Activated T-cell treated with anti-CD3 and anti-CD28 coated beads, Interleukin-2, amount 50 U/mL, for 72 hours (primary cell): ENCODE measurements around the gene CMIP. TPM values are rescaled to one million over a fixed set of nuclear protein-coding genes. Genes with fewer than 3 reads are reported as not detected.

ENCODE experiments used
- ATAC-seq, 2 donors: fragments of 150-1000 bp; cut with Tn5 transposase; replicated peaks in 1 of 2; 2 replicates each; pipeline ENCODE4 v1.10.0; 2021; ENCODE audit warnings: moderate library complexity in 2 of 2, mild to moderate bottlenecking in 1 of 2
- DNase-seq, 2 donors: peaks; one replicate each; pipeline ENCODE4 v3.0.0; 2021 to 2022; ENCODE audit warnings: mixed read lengths in 1 of 2
- H3K27ac Mint-ChIP-seq: one replicate; pipeline ENCODE4 v1.8.0; 2022; ENCODE audit warnings: mild to moderate bottlenecking, moderate library complexity, mixed read lengths
- H3K27me3 Mint-ChIP-seq: one replicate; pipeline ENCODE4 v1.8.0; 2022; ENCODE audit warnings: low read depth, mixed read lengths
- H3K36me3 Mint-ChIP-seq, 2 donors: one replicate each; pipeline ENCODE4 v1.8.0; 2022; ENCODE audit warnings: mixed read lengths in 2 of 2, mild to moderate bottlenecking in 1 of 2; ENCODE audit not compliant: insufficient read depth in 2 of 2
- H3K4me1 Mint-ChIP-seq: one replicate; pipeline ENCODE4 v1.8.0; 2022; ENCODE audit warnings: low read depth, mixed read lengths
- H3K4me3 Mint-ChIP-seq, 2 donors: one replicate each; pipeline ENCODE4 v1.8.0; 2022; ENCODE audit warnings: mild to moderate bottlenecking in 2 of 2, mixed read lengths in 2 of 2, moderate library complexity in 2 of 2
- H3K9me3 Mint-ChIP-seq, 2 donors: one replicate each; pipeline ENCODE4 v1.8.0; 2022; ENCODE audit warnings: mixed read lengths in 2 of 2
- total RNA-seq, 2 donors: library from RNA; stranded (reverse); gene quantifications; one replicate each; pipeline ENCODE4 v1.2.3, GENCODE V29; 2022

CMIP gene
- total RNA-seq, 2 donors from 2014 or later = 53.1 to 59.0 TPM

DNA sequence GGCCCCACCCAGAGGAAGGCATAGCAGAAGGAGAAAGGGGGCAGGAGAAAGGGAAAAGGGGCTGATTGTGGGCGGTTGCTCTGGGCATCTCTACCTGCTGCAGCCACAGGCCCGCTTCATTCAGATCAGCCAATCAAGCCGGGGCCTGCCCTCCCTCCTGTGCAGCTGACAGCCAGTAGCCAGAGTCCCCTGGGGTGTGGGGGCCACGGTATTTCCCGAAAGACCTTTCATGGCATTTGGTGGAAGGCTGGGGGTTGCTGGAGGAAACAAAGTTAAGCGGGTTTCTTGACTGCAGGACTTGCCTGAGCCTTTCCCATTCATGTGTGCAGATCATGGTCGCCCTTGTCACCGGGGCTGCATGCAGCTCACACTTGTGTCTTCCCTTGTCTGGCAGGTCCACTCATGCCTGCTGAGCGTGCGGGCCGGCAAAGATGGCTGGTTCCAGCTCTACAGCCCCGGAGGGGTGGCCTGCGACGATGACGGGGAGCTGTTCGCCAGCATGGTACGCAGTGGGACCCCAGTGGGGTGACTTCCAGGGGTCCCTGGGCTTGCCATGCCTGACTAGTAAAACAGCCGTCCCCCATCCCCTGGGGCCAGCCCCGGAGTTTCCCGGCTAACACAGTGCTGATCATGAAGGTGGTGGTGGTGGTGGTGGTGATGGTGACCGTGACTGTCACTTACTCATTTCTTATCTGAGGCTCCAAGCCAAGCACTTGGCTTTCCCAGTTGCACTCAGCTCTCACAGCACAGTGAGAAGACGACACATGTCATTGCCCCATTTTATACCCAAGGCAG, 251.8 kb downstream of the CMIP start:
- H3K27ac Mint-ChIP-seq = peak overlapping the region; percentile 76
- peak in 1 of 2 donors; percentile 24 for DNase-seq
- peaks cover 0 to 2% of the 10 kb centered on the region in 2 donors for H3K36me3 Mint-ChIP-seq
- H3K27me3 Mint-ChIP-seq = no peaks in the 10 kb centered on the region
- H3K4me3 Mint-ChIP-seq = no peak overlapping the region
- peaks cover 10% of the 10 kb centered on the region for H3K4me1 Mint-ChIP-seq
- ATAC-seq = peak; percentile 50 to 70
- no peaks in the 10 kb centered on the region for H3K9me3 Mint-ChIP-seq

GRCh38 chr16:81696961-81697615, 252.5 kb downstream of the CMIP start:
- H3K4me1 Mint-ChIP-seq = peaks cover 10% of the 10 kb centered on the region
- H3K36me3 Mint-ChIP-seq = no peaks in the 10 kb centered on the region
- H3K27ac Mint-ChIP-seq = no peak overlapping the region
- H3K27me3 Mint-ChIP-seq = no peaks in the 10 kb centered on the region
- DNase-seq (peak; percentile 52 to 53), ATAC-seq (peak; percentile 43 to 46)
- no peak overlapping the region for H3K4me3 Mint-ChIP-seq
- H3K9me3 Mint-ChIP-seq = no peaks in the 10 kb centered on the region

DNA sequence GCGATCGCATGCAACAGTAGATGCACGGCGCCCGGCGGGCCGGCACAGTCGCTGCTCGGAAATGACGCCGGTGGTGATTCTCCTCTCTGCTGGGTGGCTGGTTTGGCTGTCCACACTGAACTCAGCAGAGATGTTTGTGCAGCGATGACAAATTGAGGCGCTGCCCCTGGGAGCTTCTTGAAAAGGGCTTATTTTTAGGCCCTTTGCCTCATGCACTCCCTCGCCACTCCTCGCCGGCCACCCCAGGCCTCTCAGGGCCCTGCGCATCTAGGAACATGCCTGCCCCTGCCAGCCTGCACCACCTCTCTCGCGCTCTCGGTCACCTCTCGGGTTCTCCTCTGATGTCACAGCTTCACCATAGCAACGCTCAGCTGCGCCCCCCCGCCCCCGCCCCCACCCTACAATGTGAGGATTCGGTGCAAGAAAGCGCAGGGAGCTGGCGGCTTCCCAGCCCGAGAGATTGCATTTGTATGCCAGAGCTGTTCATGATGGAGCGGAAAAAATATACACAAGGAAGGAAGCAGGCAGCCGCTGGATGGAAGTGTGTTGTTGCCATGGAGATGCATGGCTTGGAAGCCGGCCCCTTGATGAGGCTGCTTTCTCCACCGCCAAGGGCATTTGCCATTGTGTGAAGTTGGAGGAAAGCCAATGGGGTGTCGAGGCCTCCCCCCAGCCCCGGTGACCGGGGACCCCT, 253.2 kb downstream of the CMIP start:
- DNase-seq (no peak), ATAC-seq (no peak)
- no peak overlapping the region for H3K27ac Mint-ChIP-seq
- no peak overlapping the region for H3K4me3 Mint-ChIP-seq
- no peaks in the 10 kb centered on the region for H3K27me3 Mint-ChIP-seq
- no peaks in the 10 kb centered on the region for H3K9me3 Mint-ChIP-seq
- peaks cover 10% of the 10 kb centered on the region for H3K4me1 Mint-ChIP-seq
- H3K36me3 Mint-ChIP-seq = no peaks in the 10 kb centered on the region

DNA sequence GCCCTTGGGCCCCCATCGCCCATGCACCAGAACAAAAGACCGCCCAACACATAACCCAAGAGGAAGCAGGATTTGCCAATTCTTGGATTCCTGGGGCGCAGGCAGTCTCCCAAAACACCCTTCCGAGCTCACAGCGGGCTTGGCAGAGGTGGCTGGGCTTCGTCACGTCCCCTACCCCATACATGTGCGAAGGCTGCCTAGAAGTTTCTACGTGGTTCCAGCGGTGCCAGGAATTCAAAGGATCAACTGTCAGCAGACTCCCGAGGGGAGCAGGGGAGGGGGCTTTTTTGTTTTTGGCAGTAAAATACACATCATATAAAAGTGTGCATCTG, 253.7 kb downstream of the CMIP start:
- H3K27ac Mint-ChIP-seq = no peak overlapping the region

GRCh38 chr16:81699596-81699995, 255.0 kb downstream of the CMIP start:
- ATAC-seq (no peak), DNase-seq (no peak)
- Mint-ChIP-seq H3K27me3 (no peaks in the 10 kb centered on the region), H3K9me3 (no peaks in the 10 kb centered on the region), H3K4me1 (peaks cover 16% of the 10 kb centered on the region), H3K4me3 (no peak overlapping the region), H3K27ac (peak overlapping the region; percentile 24), H3K36me3 (peaks cover 0 to 2% of the 10 kb centered on the region in 2 donors)

More for the DNA sequence above, 253.7 kb downstream of the CMIP start:
- no peak for ATAC-seq
- Mint-ChIP-seq H3K27me3 (no peaks in the 10 kb centered on the region), H3K4me3 (no peak overlapping the region), H3K4me1 (peaks cover 12% of the 10 kb centered on the region), H3K36me3 (peaks cover 0 to under 1% of the 10 kb centered on the region in 2 donors), H3K9me3 (no peaks in the 10 kb centered on the region)
- no peak for DNase-seq

GRCh38 chr16:81700071-81700779, 255.6 kb downstream of the CMIP start:
- H3K36me3 Mint-ChIP-seq = peaks cover 0 to 2% of the 10 kb centered on the region in 2 donors
- no peaks in the 10 kb centered on the region for H3K27me3 Mint-ChIP-seq
- no peak overlapping the region for H3K4me3 Mint-ChIP-seq
- H3K27ac Mint-ChIP-seq = no peak overlapping the region
- ATAC-seq = no peak
- H3K4me1 Mint-ChIP-seq = peaks cover 11% of the 10 kb centered on the region
- no peak for DNase-seq
- H3K9me3 Mint-ChIP-seq = no peaks in the 10 kb centered on the region

DNA sequence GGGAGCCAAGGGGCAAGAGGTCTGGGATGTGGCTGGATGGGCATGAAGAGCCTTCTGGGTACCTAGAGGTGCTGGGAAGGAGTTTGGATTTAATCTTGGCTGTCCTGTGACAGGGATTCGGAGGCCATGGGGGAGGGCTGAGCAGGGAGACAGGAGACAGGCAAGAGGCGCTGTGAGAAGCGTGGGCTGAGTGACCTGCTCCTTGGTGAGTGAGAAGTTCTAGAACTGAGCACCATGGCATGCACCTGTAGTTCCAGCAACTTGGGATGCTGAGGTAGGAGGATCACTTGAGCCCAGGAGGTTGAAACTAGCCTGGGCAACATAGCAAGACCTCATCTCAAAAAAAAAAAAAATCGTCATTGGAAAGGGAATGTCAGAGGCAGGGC, 256.2 kb downstream of the CMIP start:
- DNase-seq (no peak), ATAC-seq (no peak)
- Mint-ChIP-seq H3K9me3 (no peaks in the 10 kb centered on the region), H3K4me1 (peaks cover 6% of the 10 kb centered on the region), H3K4me3 (no peak overlapping the region), H3K27me3 (no peaks in the 10 kb centered on the region), H3K36me3 (peaks cover 0 to 2% of the 10 kb centered on the region in 2 donors), H3K27ac (peak overlapping the region; percentile 52)

- DNase-seq (no peak), ATAC-seq (no peak)
- H3K36me3 Mint-ChIP-seq = peaks cover 0 to 2% of the 10 kb centered on the region in 2 donors
Measured at GRCh38 chr16:81701296-81701970, 256.8 kb downstream of the CMIP start.

DNA sequence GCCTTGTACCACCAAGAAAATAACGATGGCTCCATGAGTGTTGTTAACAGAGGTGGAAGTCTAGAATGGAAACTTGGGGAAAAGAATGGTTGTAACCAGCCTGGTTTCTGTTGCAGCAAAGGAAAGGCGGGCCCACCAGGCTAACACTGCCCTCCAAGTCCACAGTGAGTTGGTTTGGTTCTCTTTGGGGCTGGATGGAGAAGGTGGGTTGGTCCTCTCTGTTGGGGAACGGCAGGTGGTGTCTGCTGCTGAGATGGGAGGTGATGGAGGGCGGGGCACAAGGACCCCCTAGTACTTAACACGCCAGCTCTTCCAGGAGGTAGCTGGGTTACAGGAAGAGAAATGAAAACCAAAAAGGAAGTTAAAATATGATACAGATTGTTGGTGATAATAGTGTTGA, 257.9 kb downstream of the CMIP start:
- H3K36me3 Mint-ChIP-seq = peaks cover 5 to 6% of the 10 kb centered on the region in 2 donors
- peaks cover 6% of the 10 kb centered on the region for H3K4me1 Mint-ChIP-seq
- ATAC-seq = no peak
- no peak overlapping the region for H3K4me3 Mint-ChIP-seq
- DNase-seq = no peak
- peak overlapping the region; percentile 8 for H3K27ac Mint-ChIP-seq
- H3K27me3 Mint-ChIP-seq = no peaks in the 10 kb centered on the region
- H3K9me3 Mint-ChIP-seq = no peaks in the 10 kb centered on the region

More at GRCh38 chr16:81701296-81701970, 256.8 kb downstream of the CMIP start:
- H3K4me3 Mint-ChIP-seq = no peak overlapping the region
- H3K9me3 Mint-ChIP-seq = no peaks in the 10 kb centered on the region
- no peaks in the 10 kb centered on the region for H3K27me3 Mint-ChIP-seq
- H3K27ac Mint-ChIP-seq = peak overlapping the region; percentile 14
- H3K4me1 Mint-ChIP-seq = peaks cover 6% of the 10 kb centered on the region

- no peaks in the 10 kb centered on the region for H3K27me3 Mint-ChIP-seq
- ATAC-seq = peak; percentile 8 to 50
Measured at GRCh38 chr16:81703177-81704155, 258.9 kb downstream of the CMIP start.

GRCh38 chr16:81705261-81705660, 260.7 kb downstream of the CMIP start:
- DNase-seq (no peak), ATAC-seq (no peak)
- no peaks in the 10 kb centered on the region for H3K9me3 Mint-ChIP-seq
- H3K4me3 Mint-ChIP-seq = no peak overlapping the region
- peaks cover 6 to 9% of the 10 kb centered on the region in 2 donors for H3K36me3 Mint-ChIP-seq
- H3K27ac Mint-ChIP-seq = no peak overlapping the region
- peaks cover 6% of the 10 kb centered on the region for H3K4me1 Mint-ChIP-seq
- no peaks in the 10 kb centered on the region for H3K27me3 Mint-ChIP-seq

More at GRCh38 chr16:81703177-81704155, 258.9 kb downstream of the CMIP start:
- no peak overlapping the region for H3K27ac Mint-ChIP-seq
- DNase-seq = no peak
- no peak overlapping the region for H3K4me3 Mint-ChIP-seq
- no peaks in the 10 kb centered on the region for H3K9me3 Mint-ChIP-seq
- peaks cover 5 to 6% of the 10 kb centered on the region in 2 donors for H3K36me3 Mint-ChIP-seq
- H3K4me1 Mint-ChIP-seq = peaks cover 6% of the 10 kb centered on the region
